ENCODE results near the gene TMSB4X. TPM values are rescaled to one million over a fixed set of nuclear protein-coding genes. Genes with fewer than 3 reads are reported as not detected.
A peak's percentile ranks its signal among the peaks of the same experiment; 100 is the strongest.
"Not testable (repeated sequence)": the region's sequence is repeated elsewhere in the genome, so short reads cannot be mapped to it uniquely, and the experiment has no call there.

TMSB4X gene
- over 10,000 TPM in 1 of 2 donors, 1,000 to 10,000 TPM in 1; 8,550 to 11,762 TPM for total RNA-seq

DNA sequence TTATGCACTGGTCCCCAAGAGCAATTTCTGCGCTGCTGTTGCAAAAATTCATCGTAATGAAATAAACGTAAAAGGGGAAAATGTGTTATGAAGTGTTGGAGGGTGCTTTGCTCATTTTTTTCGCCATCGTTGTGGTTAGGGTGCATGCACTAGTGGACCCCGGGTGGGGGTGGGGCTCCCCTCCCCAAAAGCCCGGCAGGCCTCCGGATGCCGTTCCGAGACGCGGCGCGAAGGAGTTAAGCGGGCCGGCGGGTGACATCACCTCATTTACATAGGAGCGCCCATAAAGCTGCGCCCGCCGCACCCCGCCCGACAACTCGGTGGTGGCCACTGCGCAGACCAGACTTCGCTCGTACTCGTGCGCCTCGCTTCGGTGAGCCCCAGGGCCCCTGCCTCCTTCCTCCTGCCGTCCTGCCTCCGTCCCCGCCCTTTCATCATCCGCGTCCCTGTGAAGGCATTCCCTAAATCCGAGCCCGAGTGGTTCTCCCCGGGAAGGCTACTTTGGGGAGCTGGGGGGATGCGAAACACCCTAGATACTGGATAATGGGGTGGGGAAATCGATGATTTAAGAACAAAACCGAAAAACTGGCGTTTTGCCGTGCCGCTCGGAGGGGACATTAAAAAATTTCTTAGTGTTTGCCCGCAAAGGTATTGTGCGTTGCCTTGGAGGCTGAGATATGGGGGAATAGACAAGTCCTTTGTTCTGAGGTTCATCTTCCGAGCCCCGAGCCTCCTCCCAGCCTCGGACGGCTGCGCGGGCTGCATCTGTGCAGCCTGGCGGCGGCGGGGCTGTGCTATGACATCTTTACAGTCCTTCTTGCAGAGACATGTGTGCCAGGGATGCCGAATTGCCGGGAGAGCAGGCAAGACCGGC lies at the start of gene TMSB4X:
TSS of gene TMSB4X (plus strand) at position 315 of the 874 bp plus-strand sequence.
- Mint-ChIP-seq H3K9me3 (no peaks in the 10 kb centered on the region), H3K36me3 (peaks cover 48 to 69% of the 10 kb centered on the region in 2 donors), H3K27ac (peak within 1 kb of the TSS; percentile 99)
- peak; percentile 80 to 86 for DNase-seq (ENCODE audit: low spot score in 2 of 2)
- peak; percentile 63 to 64 for ATAC-seq

DNA sequence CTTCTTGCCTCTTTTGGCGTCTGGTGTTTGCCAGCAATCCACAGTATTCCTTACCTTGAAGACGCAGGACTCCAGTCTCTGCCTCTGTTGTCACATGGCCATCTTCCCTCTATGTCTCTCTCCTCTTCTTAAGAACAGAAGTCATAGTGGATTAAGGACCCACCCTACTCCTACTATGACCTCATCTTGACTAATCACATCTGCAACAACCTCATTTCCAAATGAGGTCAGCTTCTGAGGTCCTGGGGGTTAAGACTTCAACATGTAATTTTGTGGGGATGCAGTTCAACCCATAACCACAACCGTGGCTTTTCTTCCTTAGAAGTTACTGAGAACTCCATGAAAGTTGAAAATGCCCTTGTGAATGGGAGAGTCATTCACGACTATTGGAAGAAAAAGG lies 45.2 kb upstream of the TMSB4X start:
- ATAC-seq (no peak), DNase-seq (ENCODE audit: low spot score in 2 of 2) (no peak)
- H3K9me3 Mint-ChIP-seq, result peaks cover 0 to 9% of the 10 kb centered on the region in 2 donors
- H3K27ac Mint-ChIP-seq, result no peak overlapping the region
- H3K36me3 Mint-ChIP-seq, result no peaks in the 10 kb centered on the region

DNA sequence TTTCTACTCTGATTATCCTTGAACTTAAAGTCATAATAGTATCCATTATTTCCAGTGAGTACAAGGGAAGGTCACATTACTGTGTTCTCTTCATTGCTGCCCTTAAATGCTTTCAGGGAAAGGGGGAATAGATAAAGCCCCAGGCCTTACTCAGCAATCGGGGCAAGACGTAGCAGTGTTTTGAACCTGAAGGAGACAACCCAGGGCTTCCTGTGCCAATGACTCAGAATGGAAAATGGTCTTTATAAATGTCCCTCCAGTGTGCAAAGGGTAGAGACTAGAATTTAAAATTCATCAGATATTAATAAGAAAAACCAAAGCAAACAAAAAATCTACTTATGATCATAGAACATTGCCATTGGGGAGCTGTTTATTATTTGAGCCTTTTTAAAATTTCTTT lies 44.8 kb upstream of the TMSB4X start:
- peaks cover 0 to 9% of the 10 kb centered on the region in 2 donors for H3K9me3 Mint-ChIP-seq
- no peak for ATAC-seq
- DNase-seq (ENCODE audit: low spot score in 2 of 2), result no peak
- H3K36me3 Mint-ChIP-seq, result no peaks in the 10 kb centered on the region
- H3K27ac Mint-ChIP-seq, result no peak overlapping the region

DNA sequence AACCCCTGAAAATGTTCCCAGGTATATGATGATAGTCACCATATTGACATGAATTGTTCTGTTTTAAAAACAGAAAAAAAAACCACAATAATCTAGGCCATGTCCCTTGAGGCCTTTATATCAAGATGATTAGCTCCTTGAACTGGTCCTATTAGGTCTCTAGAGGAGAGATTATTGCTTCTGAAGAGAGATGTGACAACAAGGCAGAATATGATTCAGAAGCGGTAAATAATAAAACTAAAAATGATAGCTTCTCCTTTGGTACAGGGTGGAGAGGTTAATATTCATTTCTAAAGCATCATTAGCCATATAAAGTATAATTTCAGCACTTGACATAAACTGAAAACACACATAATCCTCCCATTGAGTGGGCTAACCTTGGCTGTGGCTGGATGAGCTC lies 42.7 kb upstream of the TMSB4X start:
- no peak for DNase-seq (ENCODE audit: low spot score in 2 of 2)
- Mint-ChIP-seq H3K27ac (no peak overlapping the region), H3K36me3 (no peaks in the 10 kb centered on the region), H3K9me3 (peaks cover 0 to 9% of the 10 kb centered on the region in 2 donors)
- ATAC-seq, result no peak

DNA sequence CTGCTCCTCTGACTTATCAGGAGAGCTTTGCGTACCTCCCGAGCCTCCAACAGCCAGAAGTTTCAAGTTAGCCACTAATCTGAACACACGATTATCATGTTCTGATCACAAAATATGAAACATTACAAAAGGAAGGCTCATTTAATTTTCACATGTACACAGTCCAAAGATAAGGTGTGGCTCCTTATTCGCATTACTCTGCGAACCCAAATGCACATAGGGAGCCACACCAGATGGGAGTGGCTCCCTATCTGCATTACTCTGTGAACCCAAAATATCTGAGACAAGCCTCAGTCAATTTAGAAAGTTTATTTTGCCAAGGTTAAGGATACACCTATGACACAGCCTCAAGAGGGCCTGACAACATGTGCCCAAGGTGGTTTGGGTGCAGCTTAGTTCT lies 40.1 kb upstream of the TMSB4X start:
- no peak overlapping the region for H3K27ac Mint-ChIP-seq
- DNase-seq (ENCODE audit: low spot score in 2 of 2) (no peak), ATAC-seq (no peak)
- peaks cover 0 to 9% of the 10 kb centered on the region in 2 donors for H3K9me3 Mint-ChIP-seq
- no peaks in the 10 kb centered on the region for H3K36me3 Mint-ChIP-seq

DNA sequence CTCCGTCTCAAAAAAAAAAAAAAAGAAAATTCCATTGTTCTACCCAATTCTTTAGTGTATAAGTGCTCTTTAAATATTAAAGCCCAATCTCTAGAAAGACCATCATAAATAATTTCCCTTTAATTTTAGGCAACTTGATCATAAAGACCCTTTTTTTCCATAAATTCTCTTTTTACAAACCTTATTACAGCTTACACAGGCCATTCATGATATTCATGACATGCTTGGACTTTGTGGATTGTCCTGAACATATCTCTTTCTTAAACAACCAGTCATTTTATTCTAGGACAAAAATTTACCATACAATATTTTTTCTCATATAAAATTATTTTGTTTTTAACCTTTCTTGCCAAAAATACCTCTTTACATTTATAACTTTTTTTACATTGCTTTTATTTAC lies 38.0 kb upstream of the TMSB4X start:
- H3K9me3 Mint-ChIP-seq, result peaks cover 0 to 4% of the 10 kb centered on the region in 2 donors
- no peak for ATAC-seq
- DNase-seq (ENCODE audit: low spot score in 2 of 2), result no peak
- H3K36me3 Mint-ChIP-seq, result peaks cover 0 to 4% of the 10 kb centered on the region in 2 donors
- H3K27ac Mint-ChIP-seq, result no peak overlapping the region

DNA sequence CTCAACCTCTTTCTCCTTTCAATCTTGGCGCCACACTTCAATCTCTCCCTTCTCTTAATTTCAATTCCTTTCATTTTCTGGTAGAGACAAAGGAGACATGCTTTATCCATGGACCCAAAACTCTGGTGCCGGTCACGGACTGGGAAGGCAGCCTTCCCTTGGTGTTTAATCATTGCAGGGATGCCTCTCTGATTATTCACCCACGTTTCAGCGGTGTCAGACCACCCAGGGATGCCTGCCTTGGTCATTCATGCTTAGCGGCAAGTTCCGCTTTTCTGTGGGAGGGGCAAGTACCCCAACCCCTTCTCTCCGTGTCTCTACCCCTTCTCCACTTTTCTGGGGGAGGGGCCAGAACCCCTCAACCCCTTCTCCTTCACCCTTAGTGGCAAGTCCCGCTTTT lies 34.4 kb upstream of the TMSB4X start:
- H3K36me3 Mint-ChIP-seq; DNase-seq (ENCODE audit: low spot score in 2 of 2); ATAC-seq; H3K27ac Mint-ChIP-seq; H3K9me3 Mint-ChIP-seq: not testable (repeated sequence)

DNA sequence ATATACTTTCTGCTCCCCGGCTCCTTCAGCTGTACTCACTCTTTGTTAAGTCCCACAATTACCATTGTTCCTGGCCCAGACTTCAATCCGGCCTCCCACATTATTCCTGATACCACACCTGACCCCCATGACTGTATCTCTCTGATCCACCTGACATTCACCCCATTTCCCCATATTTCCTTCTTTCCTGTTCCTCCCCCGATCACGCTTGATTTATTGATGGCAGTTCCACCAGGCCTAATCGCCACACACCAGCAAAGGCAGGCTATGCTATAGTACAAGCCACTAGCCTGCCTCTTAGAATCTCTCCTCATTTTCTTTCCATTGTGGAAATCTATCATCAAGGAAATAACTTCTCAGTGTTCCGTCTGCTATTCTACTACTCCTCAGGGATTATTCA lies 31.3 kb upstream of the TMSB4X start:
- not testable (repeated sequence) for H3K9me3 Mint-ChIP-seq; ATAC-seq; H3K27ac Mint-ChIP-seq; DNase-seq (ENCODE audit: low spot score in 2 of 2); H3K36me3 Mint-ChIP-seq

DNA sequence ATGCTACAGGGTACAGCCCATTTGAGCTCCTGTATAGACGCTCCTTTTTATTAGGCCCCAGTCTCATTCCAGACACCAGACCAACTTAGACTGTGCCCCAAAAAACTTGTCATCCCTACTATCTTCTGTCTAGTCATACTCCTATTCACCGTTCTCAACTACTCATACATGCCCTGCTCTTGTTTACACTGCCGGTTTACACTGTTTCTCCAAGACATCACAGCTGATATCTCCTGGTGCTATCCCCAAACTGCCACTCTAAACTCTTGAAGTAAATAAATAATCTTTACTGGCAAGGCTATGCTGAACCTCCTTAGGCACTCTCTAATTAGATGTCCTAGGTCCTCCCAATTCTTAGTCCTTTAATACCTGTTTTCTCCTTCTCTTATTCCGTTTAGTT lies 30.5 kb upstream of the TMSB4X start:
- not testable (repeated sequence) for H3K27ac Mint-ChIP-seq; DNase-seq (ENCODE audit: low spot score in 2 of 2); ATAC-seq; H3K9me3 Mint-ChIP-seq; H3K36me3 Mint-ChIP-seq

DNA sequence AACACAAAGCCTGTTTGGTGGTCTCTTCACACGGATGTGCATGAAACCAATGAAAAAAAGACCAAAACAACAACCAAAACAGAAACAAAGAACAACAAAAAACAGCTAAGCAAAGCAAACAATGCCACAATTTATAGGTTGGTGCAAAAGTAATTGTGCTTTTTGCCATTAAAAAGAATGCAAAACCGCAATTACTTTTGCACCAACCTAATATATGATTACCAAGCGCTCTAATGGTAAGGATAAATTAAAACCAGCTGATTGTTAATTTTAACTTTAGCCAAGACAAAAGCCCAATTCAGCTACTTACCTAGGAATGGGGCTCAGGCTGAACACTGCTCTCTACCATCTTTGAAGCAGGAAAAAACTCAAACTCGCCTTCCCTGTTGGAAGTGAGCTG lies 29.4 kb upstream of the TMSB4X start:
- no peaks in the 10 kb centered on the region for H3K9me3 Mint-ChIP-seq
- H3K27ac Mint-ChIP-seq, result no peak overlapping the region
- peaks cover 0 to under 1% of the 10 kb centered on the region in 2 donors for H3K36me3 Mint-ChIP-seq
- ATAC-seq (no peak), DNase-seq (ENCODE audit: low spot score in 2 of 2) (no peak)

DNA sequence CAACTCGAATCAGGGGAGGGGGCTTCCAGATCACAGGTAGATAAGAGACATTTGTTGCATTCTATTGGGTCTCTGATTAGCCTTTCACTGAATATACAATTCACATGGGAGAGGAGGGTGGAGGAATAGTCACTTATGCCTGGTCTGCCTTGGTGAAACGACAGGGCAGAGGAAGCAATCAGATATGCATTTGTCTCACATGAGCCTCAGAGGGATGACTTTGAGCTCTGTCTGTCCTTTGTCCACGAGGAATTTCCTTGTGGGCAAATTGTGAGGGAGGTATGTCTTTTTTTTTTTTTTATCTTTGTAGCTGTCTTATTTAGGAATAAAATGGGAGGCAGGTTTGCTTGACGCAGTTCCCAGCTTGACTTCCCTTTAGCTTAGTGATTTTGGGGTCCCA lies 28.5 kb upstream of the TMSB4X start:
- H3K27ac Mint-ChIP-seq, result peak overlapping the region in 1 of 2 donors; percentile 98
- H3K36me3 Mint-ChIP-seq, result no peaks in the 10 kb centered on the region
- DNase-seq (ENCODE audit: low spot score in 2 of 2) (no peak), ATAC-seq (no peak)
- no peaks in the 10 kb centered on the region for H3K9me3 Mint-ChIP-seq

DNA sequence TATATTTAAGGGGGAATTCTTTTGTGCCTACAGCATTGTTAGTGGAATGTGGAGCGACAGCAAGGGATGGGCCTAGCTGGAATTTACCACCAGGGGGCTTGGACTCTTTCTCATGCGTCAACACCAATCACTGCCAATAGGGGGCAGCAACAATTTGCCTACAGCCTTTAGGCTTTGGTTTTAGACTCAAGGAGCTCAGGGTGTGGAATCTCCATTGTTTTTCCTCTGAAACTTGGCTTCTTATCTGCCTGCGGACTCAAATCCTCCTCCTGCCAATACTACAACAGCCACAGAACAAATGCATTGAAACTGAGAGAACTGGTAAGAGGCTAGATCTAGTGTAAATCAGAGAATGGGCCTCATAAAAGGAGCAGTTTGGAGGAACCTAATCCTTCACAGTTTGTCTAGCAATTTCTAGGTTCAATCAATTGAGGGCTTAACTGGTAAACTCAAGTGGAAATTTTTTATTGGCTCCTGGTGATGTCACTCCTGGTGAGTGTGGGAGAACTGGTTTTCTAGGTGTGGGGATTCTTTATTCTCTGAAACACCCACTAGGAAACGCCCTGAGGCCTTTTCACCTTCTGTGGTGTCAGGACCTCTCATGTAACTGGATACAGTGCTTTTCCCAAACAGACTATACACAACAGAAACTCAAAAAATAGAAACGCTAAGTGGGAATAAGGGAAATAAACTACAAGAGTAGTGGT lies 27.9 kb upstream of the TMSB4X start:
- Mint-ChIP-seq H3K36me3 (no peaks in the 10 kb centered on the region), H3K27ac (peak overlapping the region; percentile 81 to 98), H3K9me3 (no peaks in the 10 kb centered on the region)
- ATAC-seq (peak; percentile 11 to 31), DNase-seq (ENCODE audit: low spot score in 2 of 2) (peak in 1 of 2 donors; percentile 73)

DNA sequence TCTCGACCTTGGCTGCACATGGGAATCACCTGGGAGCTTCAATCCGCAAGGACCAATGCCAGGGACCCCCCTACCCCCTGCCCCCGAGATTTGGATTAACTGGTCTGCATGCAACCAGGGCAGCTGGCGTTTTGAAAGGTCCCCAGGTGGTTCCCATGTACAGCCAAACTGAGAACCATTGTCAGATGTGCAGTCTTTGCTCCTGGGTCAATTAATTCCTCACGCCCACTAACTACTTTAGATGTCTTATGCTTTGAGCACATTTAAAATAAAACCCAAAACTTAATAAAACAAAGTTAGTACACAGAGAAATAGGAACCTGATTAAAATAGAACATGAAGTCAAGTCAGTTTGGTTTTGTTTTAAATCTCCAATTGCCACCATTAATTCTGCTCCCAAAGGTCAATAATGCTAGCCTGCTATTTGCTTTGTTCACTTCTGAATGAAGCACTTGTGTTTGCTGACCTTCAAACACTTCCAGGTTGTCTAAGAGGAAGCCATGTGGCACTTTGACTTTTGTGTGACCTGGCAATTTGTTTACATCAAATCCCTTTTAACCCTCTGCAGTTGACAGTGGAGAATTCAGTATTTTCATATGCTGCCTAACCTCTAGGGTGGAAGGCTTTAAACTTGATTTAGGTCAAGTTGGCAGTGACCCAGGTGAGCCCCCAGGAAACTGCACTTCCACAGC lies 27.2 kb upstream of the TMSB4X start:
- no peak for ATAC-seq
- Mint-ChIP-seq H3K9me3 (no peaks in the 10 kb centered on the region), H3K27ac (peak overlapping the region; percentile 50 to 98), H3K36me3 (no peaks in the 10 kb centered on the region)
- no peak for DNase-seq (ENCODE audit: low spot score in 2 of 2)

DNA sequence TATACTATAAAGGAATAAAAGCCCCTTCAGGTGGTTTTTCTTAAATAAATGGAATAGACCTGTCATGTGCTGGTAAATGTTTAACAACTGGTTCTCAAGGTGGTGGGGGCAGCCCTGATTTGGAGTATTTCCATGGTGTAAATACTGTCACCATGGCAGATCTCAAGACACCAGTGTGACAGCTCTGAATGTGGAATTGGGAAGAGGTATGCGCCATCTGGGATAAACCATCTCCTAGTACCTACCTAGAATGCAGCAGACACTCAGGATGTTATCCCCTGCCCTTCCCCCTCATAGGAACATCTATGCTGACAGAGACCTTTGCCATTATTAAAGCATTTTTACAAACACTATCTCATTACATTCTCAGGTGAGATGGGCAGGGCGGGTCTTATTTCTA lies 26.4 kb upstream of the TMSB4X start:
- H3K9me3 Mint-ChIP-seq, result no peaks in the 10 kb centered on the region
- DNase-seq (ENCODE audit: low spot score in 2 of 2), result no peak
- no peak for ATAC-seq

DNA sequence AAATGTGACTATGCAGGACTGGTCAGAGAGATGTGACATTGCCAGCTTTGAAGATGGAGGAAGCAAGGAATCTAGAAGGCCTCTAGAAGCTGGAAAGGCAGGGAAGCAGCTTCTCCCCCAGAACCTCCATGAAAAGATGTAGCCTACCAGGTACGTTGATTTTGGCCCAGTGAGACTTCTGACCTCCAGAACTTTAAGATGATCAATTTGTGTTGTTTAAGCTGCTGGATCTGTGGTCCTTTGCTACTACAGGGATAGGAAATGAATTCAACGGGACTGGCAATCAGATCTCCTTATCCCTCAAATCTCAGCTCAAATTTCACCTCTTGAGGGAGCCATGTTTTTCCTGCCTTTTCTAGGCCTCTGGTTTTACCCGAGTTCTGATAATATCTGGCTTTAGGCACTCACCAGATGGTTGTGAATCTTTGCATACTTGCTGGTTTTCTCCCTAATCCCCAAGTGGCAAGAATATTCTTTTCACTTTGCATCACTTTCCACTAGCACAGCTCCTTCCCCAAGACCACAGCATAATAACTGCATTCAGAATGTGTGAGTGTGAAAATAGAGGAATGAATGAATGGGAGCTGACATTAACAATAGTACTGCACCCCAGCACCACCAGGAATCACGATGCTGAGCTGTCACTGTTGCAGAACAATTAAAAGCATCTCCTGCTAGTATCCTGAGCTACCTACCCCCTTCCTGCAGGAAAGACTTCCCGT lies 25.5 kb upstream of the TMSB4X start:
- DNase-seq (ENCODE audit: low spot score in 2 of 2) (no peak), ATAC-seq (peak in 1 of 2 donors; percentile 17)
- no peaks in the 10 kb centered on the region for H3K36me3 Mint-ChIP-seq
- peak overlapping the region; percentile 97 to 98 for H3K27ac Mint-ChIP-seq
- no peaks in the 10 kb centered on the region for H3K9me3 Mint-ChIP-seq

More for the DNA sequence above, 26.4 kb upstream of the TMSB4X start:
- no peaks in the 10 kb centered on the region for H3K36me3 Mint-ChIP-seq
- H3K27ac Mint-ChIP-seq, result peak overlapping the region in 1 of 2 donors; percentile 98

DNA sequence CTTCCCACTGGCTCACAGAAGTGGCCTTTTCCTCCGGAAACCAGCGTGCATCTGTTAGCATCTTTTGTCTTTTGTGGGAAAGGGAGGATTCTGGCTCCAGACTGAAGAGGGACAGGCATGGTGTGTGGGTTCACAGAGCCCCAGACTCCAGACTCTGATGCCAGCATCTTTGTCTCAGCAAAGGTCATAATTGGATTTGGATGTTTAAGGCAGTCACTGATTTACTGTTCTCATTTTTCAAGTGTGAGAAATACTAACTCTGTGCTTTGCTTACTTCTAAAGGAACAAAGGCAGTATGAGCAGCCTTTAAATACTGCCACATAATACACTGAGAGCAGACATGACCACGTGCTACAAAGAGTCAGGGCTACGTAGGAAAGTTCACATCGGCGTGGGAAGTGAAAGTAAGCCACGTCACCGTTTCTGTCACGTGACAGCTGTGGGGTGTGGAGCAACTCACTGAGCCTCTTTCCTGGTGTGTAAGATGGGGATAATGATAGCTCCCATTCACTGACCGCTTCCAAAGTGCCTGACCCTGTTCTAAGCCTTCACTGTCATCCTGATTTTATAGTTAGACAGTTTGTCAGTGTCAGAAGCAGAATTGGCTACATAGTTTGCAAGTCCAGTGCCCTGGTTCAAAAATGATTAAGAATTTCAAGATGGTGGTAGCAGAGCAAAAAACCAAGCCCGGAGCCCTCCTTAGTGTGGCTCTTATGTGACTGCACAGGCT lies 24.8 kb upstream of the TMSB4X start:
- H3K36me3 Mint-ChIP-seq, result no peaks in the 10 kb centered on the region
- peak overlapping the region; percentile 97 to 98 for H3K27ac Mint-ChIP-seq
- DNase-seq (ENCODE audit: low spot score in 2 of 2), result peak; percentile 73 to 87
- H3K9me3 Mint-ChIP-seq, result no peaks in the 10 kb centered on the region
- peak; percentile 72 to 74 for ATAC-seq

Measured in activated naive CD4-positive, alpha-beta T cell treated with anti-CD3 and anti-CD28 coated beads, Interleukin-2, amount 50 U/mL, for 72 hours (primary cell).